ENCODE results near the gene PARS2. TPM values are rescaled to one million over a fixed set of nuclear protein-coding genes. Genes with fewer than 3 reads are reported as not detected.

Gene PARS2
- total RNA-seq, 1 donor from 2014 or later: 6.3 TPM

DNA sequence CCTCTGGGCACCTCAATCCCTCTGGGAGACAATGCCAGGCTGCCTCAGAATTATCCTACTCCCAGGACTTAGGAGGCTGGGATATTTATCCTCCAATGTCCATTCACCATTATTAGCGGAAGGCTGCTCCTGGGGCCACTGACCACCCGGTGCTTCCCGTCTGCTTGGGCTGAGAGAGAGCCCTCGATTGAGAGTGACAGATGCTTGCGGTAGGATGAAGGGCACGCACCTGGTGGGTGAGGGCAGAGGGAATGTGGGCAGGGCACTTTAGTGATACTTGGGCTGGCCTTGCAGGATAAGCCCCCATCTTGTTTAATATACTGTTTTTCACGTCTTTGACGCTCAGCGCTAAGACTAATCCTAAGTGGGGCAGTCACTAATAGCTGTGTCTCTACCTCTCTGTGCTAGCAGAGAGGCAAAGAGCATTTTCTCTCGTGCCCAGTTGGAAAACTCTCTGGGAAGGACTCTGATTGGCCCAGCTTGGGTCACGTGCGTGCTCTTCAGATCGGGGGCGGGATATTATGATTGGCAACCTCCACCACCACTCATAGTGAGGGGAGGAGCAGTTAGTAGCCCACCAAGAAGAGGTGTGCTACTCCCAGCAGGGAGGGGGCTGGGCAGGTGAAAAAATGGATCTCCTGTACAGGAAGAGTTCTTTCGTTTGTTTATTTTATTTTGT, 10.6 kb upstream of the PARS2 start:
- DNase-seq (ENCODE audit: low spot score): no peak

DNA sequence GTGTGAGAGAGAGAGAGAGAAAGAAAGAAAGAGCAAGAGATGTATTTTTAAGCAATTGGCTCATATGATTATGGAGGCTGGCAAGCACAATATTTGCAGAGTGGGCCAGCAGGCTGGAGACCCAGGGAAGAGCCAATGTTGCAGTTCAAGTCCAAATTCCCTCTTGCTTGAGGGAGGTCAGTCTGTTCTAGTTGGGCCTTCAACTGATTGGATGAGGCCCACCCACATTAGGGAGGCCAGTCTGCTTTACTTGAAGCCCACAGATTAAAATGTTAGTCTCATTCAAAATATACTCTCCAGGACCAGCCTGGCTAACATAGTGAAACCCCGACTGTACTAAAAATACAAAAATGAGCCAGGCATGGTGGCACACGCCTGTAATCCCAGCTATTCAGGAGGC, 8.6 kb upstream of the PARS2 start:
- no peak for DNase-seq (ENCODE audit: low spot score)

GRCh38 chr1:54768093-54768492, 3.8 kb upstream of the PARS2 start:
- DNase-seq (ENCODE audit: low spot score): no peak

DNA sequence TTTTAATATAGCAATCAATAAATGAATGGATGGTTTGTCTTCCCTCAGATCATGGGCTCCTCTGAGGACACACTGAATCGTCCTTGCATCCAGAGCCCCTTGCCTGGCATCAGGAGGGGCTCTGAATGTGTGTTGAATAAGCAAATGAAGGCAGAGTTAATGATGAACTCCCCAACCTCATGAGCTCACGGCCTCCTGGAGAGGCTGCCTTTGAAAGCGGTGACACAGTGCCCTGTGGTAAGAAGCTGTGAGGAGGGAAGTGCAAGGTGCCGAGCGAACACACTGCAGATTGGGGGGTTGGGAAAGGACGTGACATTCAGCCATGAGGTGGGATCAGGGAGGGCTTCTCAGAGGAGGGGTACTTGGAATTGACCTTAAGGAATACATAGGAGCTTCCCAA, 3.2 kb upstream of the PARS2 start:
- no peak for DNase-seq (ENCODE audit: low spot score)

GRCh38 chr1:54766726-54767125, 2.4 kb upstream of the PARS2 start:
- DNase-seq (ENCODE audit: low spot score): no peak

- no peak for DNase-seq (ENCODE audit: low spot score)
Measured at GRCh38 chr1:54764922-54765561, 719 bp upstream of the PARS2 start.

- no peak for DNase-seq (ENCODE audit: low spot score)
Measured at GRCh38 chr1:54763816-54764132, 549 bp downstream of the PARS2 start.

DNA sequence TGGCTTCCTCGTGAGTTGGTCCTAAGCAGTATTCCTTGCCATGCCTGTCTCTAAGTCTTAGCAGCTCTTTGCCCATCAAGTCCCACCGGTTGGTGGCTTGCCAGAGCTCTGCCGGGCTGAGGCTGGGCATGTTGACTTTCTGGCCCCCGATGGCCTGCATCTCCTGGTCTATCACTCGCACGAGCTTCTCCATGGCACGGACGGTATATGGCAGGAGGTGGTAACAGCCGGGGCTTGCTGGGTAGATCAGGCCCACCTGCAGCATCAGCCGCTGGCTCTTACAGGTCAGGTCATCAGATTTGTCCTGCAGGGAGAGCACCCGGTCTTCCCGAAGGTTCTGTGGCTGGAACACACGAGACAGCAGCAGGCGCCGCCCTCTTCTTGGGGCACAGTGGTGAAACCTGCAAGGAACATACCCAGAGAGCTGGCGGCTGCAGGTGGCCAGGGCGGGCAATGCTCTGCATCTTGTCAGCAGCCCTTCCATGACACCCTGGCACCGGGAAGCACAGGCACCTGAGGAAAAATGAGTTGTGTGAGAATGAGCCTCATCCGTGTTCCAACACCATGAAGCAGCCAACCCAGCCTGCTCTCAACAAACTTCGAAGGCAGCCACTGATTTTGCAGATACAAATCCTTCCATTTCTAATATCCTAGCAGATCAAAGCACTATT, 5.5 kb downstream of the PARS2 start:
- no peak for DNase-seq (ENCODE audit: low spot score)

- no peak for DNase-seq (ENCODE audit: low spot score)
Measured at GRCh38 chr1:54757833-54758232, 6.5 kb downstream of the PARS2 start.

GRCh38 chr1:54754486-54755285, 9.6 kb downstream of the PARS2 start:
- DNase-seq (ENCODE audit: low spot score): no peak

- DNase-seq (ENCODE audit: low spot score): no peak
Measured at GRCh38 chr1:54754045-54754444, 10.3 kb downstream of the PARS2 start.

- no peak for DNase-seq (ENCODE audit: low spot score)
Measured at GRCh38 chr1:54751426-54751825, 12.9 kb downstream of the PARS2 start.

DNA sequence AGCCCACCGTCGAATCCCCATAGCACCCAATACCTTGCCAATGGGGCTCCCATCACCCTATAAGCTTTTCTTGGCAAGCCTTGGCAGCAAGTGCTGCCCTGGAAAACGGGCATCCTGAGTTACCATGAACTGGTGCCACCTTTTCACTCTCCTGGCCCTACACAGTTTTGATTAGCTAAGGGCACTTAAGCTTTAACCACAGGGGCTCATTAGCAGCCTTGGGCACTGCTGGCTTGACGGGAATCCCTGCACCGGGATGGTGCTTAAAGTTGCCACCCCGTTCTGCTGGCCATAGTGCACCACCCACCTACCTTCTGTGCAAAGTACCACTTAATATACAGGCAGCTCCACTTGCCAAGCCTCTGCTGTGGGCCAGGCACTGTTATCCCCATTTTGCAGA, 13.7 kb downstream of the PARS2 start:
- no peak for DNase-seq (ENCODE audit: low spot score)

DNA sequence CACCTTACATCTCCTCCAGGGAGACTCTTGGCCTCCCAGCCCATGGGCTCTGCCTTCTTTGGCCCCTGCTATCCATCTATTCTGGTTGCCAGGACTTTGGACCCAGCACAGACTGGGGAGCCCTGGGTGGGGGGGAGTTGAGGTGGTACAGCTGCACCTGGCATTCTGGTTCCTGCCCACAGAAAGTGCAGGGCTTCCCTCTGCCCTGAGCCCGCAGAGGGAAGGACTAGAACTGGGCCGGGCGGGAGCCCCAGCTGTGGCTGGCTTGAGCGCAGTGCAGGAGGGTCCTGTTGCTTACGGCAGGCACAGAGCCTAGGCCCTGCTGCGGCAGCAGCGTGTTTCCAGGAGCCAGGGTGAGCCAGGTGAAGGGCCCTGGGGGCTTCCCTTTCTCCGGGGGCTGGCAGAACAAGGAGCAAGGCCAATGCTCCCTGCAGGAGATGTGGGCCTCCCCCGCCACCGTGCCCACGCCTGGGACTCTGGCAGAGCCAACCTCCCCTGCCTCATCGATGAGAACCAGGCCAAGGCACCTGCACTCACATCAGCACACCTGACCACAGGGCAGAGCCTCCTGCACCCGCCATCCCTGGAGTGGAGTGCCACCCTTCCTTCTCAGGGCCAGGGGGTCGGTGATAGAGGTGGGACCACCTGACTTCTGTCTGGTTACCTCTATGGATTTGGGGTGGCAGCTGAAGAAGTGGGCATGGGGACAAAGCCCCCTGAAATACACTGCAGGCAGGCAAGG, 16.1 kb downstream of the PARS2 start:
- DNase-seq (ENCODE audit: low spot score): no peak

DNA sequence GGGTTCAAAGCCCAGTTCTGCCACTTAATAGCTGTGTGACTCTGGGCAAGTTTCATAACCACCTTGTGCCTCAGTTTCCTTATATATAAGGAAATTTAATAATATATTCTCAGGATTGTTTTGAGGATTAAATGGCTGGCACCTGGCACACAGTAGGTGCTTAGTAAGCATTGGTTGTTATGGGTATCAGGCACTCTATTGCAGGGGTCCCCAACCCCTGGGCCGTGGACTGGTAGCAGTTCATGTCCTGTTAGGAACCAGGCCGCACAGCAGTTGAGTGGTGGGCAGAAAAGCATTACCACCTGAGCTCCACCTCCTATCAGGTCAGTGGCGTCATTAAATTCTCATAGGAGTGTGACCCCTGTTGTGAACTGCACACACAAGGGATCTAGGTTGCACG, 18.5 kb downstream of the PARS2 start:
- DNase-seq (ENCODE audit: low spot score): no peak

GRCh38 chr1:54745274-54745673, 19.0 kb downstream of the PARS2 start:
- no peak for DNase-seq (ENCODE audit: low spot score)

GRCh38 chr1:54744696-54745095, 19.6 kb downstream of the PARS2 start:
- no peak for DNase-seq (ENCODE audit: low spot score)

- no peak for DNase-seq (ENCODE audit: low spot score)
Measured at GRCh38 chr1:54743416-54744226, 20.7 kb downstream of the PARS2 start.

DNA sequence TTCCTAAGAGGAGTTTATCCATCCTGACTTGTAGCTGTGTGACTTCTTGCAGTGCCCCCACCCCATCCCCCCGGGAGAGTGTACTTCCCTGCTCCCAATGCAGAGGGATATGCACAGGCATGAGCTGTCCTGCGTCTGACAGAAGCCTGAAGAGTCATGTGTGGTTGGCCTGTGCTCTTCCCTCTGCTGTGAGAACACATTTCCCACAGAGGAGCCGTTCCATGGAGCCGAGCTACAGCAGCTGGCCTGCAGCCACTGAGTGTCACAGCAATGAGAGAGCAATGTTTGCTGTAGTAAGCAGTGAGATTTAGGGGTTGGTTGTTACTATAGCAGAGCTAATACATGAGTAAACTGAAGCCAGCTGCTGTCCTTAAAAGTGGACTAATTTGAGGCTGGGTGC, 22.0 kb downstream of the PARS2 start:
- DNase-seq (ENCODE audit: low spot score): no peak

DNA sequence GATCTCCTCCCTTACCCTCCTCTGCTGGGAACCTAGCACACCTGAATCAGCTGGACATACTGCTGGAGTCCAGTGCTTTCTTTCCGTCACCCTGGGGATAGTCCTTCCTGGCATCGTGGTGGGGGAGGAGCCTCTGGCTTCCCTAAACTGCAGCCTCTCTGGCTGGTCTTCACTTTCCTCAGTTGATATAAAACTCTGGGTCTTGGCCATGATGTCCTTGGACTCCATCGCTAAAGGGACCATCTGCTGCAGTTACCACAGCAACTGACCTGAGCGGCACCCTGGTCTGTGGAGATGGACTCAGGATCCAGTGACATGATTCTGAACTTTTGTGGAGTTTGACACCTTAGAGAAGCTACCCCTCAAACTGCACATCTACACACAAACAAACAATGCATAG, 22.8 kb downstream of the PARS2 start:
- DNase-seq (ENCODE audit: low spot score): no peak

GRCh38 chr1:54738244-54738643, 26.1 kb downstream of the PARS2 start:
- no peak for DNase-seq (ENCODE audit: low spot score)

Data from mucosa of gallbladder (tissue), 1 donor.